NT2/D1 (cell line): ENCODE results near the gene RNLS.

Experiments used
- YY1 ChIP-seq: IDR thresholded peaks from 2 replicates; pipeline ENCODE4 v1.6.1; 2011; ENCODE audit not compliant: insufficient read length, insufficient read depth
- ZNF274 ChIP-seq: IDR thresholded peaks from 2 replicates; pipeline ENCODE4 v1.6.1; 2011; ENCODE audit warnings: mild to moderate bottlenecking, low read depth, low read length

GRCh38 chr10:88623835-88624234 lies 40.7 kb upstream of the RNLS start:
- TF ChIP-seq YY1 = no peak
- no peak for TF ChIP-seq ZNF274
